Measurements from ENCODE around the gene COPZ1.

DNA sequence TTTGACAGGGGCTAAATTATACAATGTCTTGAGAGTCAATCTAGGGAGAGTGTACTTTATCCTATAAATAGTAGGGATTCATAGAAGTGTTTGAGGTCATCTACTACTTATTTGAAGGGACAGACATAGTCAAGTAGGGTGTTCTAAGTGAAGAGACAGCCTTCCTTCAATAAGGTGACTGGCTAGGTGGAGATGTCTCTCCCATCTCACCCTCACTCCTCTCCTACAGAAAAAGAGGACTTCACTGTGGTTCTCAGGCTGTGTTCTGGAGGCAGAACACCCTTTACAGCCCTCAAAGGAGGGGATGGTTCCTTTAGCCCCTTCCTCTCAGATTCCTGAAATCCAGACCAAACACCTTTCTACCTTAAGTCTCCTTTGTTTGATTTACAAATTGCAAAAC is 21.3 kb upstream of the COPZ1 start:
- TF ChIP-seq POLR2AphosphoS5 (IDR thresholded peaks at IDR 0.05) (no peak), POLR2A (IDR thresholded peaks at IDR 0.05) (no peak)
- TF ChIP-seq, protein P1, sequence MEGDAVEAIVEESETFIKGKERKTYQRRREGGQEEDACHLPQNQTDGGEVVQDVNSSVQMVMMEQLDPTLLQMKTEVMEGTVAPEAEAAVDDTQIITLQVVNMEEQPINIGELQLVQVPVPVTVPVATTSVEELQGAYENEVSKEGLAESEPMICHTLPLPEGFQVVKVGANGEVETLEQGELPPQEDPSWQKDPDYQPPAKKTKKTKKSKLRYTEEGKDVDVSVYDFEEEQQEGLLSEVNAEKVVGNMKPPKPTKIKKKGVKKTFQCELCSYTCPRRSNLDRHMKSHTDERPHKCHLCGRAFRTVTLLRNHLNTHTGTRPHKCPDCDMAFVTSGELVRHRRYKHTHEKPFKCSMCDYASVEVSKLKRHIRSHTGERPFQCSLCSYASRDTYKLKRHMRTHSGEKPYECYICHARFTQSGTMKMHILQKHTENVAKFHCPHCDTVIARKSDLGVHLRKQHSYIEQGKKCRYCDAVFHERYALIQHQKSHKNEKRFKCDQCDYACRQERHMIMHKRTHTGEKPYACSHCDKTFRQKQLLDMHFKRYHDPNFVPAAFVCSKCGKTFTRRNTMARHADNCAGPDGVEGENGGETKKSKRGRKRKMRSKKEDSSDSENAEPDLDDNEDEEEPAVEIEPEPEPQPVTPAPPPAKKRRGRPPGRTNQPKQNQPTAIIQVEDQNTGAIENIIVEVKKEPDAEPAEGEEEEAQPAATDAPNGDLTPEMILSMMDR (IDR thresholded peaks at IDR 0.05) = no peak

Data from breast epithelium (tissue), 3 donors.